HG02571 (cell line): ENCODE data around the gene AKAP9.
"Not testable (repeated sequence)": the region's sequence is repeated elsewhere in the genome, so short reads cannot be mapped to it uniquely, and the experiment has no call there.

ENCODE experiments used
- ATAC-seq: cut with Tn5 transposase; IDR thresholded peaks from one replicate; pipeline ENCODE4 v1.9.1; 2021; ENCODE audit warnings: mild to moderate bottlenecking, moderate library complexity; ENCODE audit not compliant: unreplicated experiment

AKAP9 gene

DNA sequence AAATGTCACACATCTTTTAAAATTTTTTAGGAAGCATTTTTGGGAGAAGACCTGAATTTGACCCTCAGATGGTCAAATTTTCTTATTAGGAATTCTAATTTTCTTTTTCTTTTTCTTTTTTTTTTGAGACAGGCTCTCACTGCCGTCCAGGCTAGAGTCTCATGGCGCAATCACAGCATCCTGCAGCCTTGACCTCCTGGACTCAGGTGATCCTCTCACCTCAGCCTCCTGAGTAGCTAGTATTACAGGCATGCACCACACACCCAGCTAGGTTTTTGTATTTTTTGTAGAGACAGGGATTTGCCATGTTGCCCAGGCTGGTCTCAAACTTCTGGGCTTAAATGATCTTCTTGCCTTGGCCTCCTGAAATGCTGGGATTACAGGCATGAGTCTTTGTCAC is 65.4 kb downstream of the AKAP9 start:
- no peak for ATAC-seq

DNA sequence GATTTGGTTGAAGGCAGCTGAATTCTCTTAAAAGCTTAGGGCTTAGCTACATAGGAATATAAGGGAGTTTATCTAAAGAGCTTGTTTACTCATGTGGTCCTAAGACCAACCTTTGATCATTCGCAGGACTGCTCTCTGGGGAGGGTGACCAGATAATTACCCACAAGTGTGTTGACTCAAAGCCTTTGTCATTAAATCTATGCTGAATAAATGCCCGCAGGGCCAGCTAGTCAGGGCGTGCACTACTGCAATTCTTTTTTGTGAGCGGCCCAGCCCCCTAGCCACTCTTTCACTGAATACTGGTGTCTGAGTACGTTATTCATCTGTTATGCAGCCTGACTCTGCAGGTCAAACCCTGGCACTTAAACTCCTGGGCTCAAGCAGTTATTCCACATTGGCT is 69.6 kb downstream of the AKAP9 start:
- ATAC-seq: no peak

DNA sequence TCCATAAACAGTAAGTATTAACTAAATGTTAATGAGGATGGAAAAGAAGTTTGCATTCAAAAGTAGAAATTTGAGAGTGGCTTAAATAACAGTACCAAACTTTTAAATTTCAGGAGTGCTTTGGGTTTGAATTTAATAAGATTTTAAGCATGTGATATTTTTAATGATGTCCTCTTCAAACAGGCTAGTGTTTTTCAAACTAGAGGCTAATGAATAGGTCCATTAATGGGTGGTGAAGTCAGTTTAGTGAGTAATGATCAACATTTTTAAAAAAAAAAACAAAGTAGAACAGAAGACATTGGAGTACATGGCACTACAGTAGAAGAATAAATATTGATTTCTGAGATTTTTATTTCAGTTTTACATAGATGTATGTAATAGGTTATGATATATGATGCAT is 72.9 kb downstream of the AKAP9 start:
- no peak for ATAC-seq

DNA sequence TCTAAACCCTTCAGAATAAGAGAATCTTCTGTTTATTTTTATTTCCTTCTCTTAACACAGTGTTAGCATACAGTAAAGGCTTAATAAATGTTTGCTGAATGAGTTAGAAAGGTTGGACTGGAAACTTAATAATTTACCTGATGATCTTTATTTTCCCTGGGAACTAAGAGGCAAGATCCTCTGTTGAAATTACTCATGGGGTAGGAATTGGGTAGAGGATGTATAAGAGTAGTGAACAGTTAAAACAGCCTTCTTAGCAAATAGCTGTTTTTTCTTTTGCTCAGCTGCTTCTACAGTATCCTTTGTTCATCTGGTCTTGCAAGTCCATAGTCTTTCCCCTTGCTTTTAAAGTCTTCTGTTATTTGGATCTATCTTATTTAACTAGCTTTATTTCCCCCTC is 80.0 kb downstream of the AKAP9 start:
- no peak for ATAC-seq

DNA sequence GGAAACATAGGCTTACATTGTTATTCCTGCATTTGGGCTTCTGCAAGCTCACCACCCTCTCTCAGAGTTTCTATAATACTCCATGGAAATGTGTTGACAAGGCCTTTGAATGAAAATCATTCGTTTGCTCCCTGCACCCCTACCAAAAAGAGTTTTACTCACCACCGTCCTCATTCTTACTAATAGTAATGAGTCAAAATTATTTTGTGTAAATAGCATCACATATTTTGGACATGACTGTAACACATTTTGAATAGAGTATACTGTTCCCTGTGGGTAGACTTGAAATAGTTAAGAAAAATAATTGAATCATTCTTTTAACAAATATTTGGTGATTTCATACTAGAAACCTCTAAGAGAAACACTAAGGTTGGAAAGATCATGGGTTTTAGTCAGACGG is 84.6 kb downstream of the AKAP9 start:
- no peak for ATAC-seq

DNA sequence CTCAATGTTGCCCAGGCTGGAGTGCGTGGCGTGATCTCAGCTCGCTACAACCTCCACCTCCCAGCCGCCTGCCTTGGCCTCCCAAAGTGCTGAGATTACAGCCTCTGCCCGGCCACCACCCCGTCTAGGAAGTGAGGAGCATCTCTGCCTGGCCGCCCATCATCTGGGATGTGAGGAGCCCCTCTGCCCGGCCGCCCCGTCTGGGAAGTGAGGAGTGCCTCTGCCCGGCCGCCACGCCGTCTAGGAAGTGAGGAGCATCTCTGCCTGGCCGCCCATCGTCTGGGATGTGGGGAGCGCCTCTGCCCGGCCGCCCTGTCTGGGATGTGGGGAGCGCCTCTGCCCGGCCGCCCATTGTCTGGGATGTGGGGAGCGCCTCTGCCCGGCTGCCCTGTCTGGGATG is 86.0 kb downstream of the AKAP9 start:
- ATAC-seq: not testable (repeated sequence)

DNA sequence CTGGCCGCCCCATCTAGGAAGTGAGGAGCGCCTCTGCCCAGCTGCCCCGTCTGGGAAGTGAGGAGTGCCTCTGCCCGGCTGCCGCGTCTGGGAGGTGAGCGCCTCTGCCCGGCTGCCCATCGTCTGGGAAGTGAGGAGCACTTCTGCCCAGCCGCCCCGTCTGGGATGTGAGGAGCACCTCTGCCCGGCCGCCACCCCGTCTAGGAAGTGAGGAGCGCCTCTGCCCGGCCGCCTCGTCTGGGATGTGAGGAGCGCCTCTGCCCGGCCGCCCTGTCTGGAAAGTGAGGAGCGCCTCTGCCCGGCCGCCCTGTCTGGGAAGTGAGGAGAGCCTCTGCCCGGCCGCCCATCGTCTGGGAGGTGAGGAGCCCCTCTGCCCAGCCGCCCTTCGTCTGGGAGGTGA is 86.5 kb downstream of the AKAP9 start:
- not testable (repeated sequence) for ATAC-seq

DNA sequence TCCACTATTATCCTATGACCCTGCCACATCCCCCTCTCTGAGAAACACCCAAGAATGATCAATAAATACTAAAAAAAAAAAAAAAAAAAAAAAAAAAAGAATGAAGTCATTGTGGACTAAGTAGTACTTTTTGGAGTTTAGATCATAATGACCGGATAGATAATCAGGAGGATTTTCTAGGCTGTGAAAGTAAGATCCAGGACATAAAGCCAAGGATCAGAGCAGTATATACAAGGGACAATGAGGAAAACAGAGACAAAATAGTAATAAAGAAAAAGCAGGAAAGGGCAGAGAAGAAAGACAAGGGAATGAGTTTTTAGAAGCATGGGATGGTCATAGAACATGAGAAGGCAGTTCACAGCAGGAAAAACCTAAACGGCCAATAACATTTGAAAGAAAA is 87.6 kb downstream of the AKAP9 start:
- no peak for ATAC-seq

DNA sequence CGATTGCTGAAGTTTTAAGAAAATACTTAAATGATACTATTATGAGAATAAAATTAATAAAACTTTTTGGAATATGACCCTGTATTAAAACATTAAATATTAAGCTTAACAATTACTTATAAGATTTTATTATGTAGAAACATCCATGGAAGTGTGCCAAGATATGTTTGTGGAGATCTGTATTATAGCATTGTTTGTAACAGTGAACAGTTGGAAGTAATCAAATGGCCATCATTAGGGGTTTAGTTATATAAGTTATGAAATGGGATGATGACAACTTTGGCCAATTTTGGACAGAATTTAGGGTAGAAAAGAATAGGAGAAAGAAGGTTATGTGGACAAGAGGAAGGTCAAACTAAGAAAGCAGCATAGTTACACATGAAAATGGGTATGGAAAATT is 88.0 kb downstream of the AKAP9 start:
- ATAC-seq: no peak

DNA sequence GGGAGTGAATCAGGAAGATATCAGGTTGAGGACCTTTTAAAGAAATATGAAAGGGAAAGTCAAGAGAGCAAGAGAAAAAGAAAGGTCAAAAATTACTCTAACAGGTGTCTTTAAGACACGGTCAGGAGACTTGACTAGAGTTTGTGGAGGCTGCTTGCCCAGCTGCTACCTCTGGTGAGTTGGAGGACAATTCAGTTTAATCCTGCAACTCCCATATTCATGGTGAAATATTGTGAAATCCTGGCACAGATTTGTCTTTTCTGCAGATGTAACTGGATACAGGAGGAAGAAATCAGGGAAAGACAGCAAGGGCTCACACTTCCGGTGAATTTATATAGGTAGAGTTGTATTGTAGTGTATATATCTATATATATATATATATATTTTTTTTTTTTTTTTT is 93.5 kb downstream of the AKAP9 start:
- ATAC-seq: no peak

DNA sequence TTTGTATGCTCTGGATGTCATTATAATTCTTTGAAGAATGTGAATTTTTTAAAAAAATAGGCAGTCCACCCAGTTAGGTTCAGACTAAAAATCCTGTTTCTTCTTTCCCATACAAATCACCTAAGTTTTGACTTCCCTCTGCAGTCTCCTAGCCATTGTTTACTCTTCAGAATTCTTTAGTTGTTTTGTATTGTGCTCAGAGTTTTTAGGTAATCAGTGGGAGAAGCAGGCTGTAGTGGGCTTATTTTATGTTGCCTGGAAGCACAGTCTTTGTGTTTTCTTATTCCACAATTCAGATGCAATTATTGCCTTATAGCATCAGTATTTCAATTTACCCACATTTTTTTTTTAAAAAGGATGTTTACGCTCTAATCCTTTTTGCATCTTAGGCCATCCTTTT is 94.9 kb downstream of the AKAP9 start:
- ATAC-seq: no peak

DNA sequence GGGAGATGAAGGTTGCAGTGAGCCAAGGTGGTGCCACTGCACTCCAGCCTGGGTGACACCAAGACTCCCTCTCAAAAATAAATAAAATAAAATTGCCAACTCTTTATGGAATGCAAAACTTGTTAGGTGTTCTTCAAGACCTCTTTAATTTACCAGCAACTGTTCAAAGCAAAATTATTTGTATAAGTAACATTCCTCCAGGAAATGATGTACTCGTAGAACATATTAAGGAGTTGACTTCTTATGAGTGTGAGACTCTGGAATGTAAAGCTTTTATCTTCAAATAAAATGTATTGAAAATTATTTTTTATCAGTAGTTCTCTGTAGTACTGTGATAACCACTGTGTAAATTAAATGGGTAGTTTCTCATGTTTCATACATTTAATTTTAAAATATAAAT is 99.2 kb downstream of the AKAP9 start:
- ATAC-seq: no peak

DNA sequence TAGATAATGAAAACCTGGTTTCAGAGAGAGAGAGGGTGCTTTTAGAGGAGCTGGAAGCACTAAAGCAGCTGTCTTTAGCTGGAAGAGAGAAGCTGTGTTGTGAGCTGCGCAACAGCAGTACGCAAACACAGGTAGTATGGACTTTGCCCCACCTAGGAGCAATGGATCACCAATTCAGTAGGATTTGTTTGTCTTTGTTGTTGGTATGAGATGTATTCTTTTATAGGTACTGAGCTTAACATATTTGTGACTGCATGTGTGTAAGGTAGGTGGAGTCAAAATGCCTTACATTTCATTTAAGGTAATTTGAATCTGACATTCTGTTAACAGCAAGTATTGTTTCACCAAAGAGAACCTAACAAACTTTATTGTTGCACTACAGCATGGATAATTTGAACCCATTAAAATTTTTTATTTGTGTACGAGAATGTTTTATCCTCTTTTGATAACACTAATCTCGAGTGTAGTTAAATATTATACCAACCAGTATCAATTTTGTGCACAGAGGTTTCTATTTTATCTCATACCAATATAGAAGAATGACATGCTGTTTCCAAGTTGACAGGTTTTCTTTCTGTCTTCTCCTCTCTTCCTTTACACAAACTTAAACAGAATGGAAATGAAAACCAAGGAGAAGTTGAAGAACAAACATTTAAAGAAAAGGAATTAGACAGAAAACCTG is 101.5 kb downstream of the AKAP9 start:
- no peak for ATAC-seq

DNA sequence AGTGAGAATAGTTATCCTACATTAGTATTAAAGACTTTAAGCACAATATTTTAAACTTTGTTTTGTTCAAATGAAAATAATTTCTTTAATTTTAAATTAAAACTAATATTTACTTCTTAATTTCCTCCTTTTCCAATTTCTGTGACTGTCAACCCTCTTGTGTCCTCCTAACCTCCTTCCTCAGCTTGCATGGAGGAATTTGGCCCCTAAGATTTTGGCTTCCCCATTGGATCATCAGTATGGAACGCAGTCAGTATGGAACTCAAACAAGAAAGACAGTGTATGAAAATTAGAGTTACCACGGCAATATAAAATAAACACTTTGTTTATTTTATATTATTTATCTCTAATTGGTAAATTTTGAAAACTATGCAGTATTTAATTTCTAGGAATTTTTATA is 102.4 kb downstream of the AKAP9 start:
- ATAC-seq: no peak

DNA sequence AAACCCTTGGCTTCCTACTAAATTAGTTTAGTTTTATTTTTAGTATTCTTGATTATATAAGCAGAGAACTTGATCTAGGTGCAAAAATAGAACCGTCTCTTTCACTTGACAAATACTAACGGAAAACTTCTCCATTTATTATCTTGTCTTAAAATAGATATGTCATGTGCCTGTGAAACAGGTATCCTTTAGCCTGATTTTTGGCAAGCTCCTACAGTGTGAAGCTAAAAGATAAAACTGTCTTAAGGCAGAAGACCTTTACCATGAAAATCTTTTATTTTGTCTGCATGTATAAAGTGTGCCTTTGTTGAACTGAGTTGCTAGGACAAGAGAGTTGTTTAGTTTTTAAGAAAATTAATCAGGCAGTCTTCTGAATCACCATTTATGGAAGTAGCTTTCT is 103.0 kb downstream of the AKAP9 start:
- ATAC-seq: no peak

DNA sequence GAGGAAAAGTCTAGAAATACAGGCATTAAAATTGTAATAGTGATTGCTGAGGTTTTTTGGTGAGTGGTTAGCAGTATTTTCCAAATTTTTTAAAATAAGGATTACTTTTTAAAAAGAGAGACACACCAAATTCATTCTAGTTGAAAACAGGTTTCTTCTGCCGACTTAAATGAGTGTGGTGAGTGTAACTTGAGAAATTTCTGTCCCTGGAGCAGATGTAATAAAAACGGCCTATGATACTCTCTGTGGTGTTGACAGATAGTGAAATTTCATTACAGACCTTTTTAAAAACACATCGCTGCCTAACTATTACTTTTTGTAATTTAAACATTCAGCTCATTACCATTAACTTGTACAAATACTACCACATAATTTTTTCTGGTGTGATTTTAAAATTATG is 103.5 kb downstream of the AKAP9 start:
- ATAC-seq: no peak

DNA sequence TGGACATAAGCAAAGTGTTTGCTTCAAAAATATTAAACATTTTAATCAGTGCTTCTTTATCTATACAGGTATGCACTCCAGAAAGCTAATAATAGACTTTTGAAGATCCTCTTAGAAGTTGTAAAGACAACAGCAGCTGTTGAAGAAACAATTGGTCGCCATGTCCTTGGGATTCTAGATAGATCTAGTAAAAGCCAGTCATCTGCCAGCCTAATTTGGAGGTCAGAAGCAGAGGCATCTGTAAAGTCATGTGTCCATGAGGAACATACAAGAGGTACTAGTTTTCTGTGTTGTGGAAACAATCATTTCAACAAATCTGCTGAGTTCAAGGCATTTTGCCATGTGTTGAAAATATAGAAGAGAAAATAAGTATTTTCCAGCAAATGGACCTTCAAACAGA is 104.3 kb downstream of the AKAP9 start:
- ATAC-seq: no peak

DNA sequence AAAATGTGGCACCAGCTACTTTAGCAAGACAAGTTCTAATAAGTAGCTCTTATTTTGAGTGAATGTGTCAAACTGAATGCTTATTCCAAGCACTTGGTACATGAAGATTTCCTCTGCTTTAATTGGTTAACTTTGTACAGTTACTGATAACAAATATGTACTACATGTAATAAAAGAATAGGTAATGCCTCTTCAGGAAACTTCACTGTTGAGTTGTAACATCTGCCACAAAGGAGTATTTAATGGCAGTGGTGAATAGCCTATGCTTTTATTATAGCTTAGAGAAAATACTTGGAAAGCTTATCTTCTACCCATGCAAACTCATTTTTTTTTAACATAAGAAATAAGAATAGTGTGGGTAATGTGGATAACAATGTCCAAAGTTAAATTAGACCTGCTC is 111.0 kb downstream of the AKAP9 start:
- ATAC-seq: no peak

DNA sequence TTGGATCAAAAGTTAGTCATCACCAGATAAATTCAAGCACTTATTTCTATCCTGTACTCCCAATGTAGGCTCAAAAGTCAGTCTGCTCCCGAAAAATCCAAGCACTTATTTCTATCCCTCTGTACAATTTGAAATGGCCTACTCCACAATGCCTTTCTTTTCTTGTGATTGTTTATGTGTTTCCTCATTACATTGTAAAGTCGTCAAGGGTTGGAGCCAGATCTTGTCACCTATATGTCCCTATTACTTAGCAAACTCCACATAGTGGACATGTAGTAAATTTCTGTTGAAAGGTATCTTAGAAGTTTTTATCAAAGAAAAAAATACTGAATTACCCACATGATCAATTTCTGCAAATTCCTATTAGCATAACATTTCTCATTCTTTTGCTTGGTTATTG is 111.5 kb downstream of the AKAP9 start:
- no peak for ATAC-seq

DNA sequence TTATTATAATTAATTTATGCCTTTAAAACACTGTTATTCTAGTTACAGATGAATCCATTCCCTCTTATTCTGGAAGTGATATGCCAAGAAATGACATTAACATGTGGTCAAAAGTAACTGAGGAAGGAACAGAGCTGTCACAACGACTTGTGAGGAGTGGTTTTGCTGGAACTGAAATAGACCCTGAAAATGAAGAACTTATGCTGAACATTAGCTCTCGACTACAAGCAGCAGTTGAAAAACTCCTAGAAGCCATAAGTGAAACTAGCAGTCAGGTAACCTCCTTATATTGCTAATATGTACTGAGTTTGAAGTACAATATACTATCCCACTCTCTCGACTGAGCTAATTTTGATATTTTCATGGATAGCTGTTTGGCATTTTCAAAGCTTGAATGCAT is 112.0 kb downstream of the AKAP9 start:
- ATAC-seq: no peak

DNA sequence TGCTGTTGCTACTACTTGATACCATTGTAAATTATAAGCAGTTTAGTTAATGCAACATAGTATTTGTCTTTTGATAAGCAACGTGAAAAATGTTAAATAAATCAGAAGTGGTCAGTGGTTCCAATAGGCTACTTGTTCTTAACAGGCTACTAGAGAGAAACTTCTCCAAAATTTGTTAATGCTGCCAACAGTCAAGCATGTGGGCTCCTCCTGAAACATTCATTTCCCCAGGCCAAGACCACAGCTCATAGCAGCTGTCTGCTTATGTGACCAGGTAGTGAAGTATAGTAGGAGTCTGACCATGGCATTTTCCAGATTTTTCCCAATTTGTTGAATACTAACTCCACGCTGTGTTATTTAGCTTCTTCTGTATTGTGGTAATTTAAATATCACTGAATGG is 112.7 kb downstream of the AKAP9 start:
- ATAC-seq: no peak

DNA sequence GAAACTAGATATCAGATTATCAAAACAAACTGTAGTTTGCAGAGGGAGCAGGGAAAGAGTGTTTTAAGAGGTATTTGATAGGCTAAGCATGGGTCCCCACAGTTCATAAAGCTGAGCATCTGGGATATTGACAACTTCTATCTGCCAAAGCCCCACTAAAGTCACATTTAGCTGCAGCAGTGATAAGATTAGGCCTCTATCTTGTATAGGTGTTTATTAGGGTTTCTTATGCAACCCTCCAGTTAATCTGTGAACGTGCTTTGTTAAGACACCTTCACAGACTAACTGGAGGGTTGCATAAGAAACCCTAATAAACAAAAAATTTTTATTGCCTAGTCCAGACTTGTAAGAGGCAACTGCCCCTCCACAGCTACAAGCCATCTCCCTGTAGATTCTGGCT is 115.6 kb downstream of the AKAP9 start:
- no peak for ATAC-seq

DNA sequence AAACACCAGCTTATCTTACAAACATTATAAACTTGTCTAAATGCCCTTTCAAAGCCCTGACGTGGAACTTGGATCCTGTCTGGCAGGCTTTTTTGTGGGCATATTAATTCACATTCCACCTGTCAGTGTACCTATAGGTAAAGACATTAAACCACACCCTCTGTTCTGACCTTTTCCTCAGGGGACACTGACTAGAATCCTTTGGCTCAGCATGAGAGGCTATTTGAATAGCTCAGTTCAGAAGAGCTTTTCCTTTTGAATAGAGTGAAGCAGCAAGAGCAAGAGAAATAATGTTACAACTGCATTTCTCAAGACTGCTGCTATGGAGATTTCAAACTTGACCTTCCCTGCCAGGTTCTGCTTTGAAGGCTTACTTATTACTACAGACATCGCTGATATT is 116.7 kb downstream of the AKAP9 start:
- ATAC-seq: no peak

DNA sequence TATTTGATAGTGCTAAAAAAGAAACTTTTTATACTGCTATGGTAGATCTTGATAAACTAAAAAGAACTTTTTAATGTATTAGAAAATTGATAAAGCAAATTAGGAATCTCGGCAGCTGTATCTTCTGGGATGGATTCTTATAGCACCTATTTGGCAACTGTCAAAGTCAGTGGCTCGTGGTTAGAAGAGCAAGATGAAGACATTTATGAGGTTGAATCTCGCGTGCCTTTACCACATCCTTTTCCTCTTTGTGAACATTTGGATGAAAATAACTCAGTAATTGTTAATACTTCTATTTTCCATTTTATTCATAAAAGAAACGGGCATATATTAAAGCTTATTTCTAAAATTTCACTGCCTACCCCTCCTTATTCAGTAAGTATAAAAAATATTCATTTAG is 117.4 kb downstream of the AKAP9 start:
- no peak for ATAC-seq
